CD14-positive monocyte (primary cell): Measurements from ENCODE around the gene NUP54. TPM values are rescaled to one million over a fixed set of nuclear protein-coding genes. Genes with fewer than 3 reads are reported as not detected.

Experiments
- DNase-seq, 3 donors: peaks; one replicate each; pipeline ENCODE4 v3.0.0-alpha.2; 2011 to 2022
- H2AFZ ChIP-seq: 2 replicates; pipeline ENCODE4 v1.6.0; 2012; ENCODE audit warnings: mild to moderate bottlenecking, low read depth, low read length, inconsistent platforms; ENCODE audit not compliant: insufficient read depth, poor library complexity, severe bottlenecking
- H3K27ac ChIP-seq, 2 donors: 1 replicate in 1 of 2; 2 replicates in 1 of 2; pipeline ENCODE4 v1.5.1; 2012 to 2013; ENCODE audit warnings: low read length in 2 of 2, control low read depth in 1 of 2, inconsistent platforms in 1 of 2, low read depth in 1 of 2, mild to moderate bottlenecking in 1 of 2
- H3K27me3 ChIP-seq, 2 donors: one replicate each; pipeline versions ENCODE4 v1.6.0 to v1.6.1; 2011 to 2013; ENCODE audit warnings: low read length in 2 of 2; ENCODE audit not compliant: control insufficient read depth in 2 of 2, insufficient read depth in 2 of 2
- H3K36me3 ChIP-seq, 2 donors: replicated peaks in 1 of 2; 1 replicate in 1 of 2; 2 replicates in 1 of 2; pipeline versions ENCODE4 v1.5.1 to v1.6.1; 2012 to 2013; ENCODE audit warnings: low read length in 2 of 2, control low read depth in 1 of 2, inconsistent platforms in 1 of 2, mild to moderate bottlenecking in 1 of 2; ENCODE audit not compliant: insufficient read depth in 2 of 2, control insufficient read depth in 1 of 2
- H3K4me1 ChIP-seq, 2 donors: 1 replicate in 1 of 2; 2 replicates in 1 of 2; pipeline versions ENCODE4 v1.5.1 to v1.6.1; 2012 to 2013; ENCODE audit warnings: low read length in 2 of 2, control low read depth in 1 of 2, inconsistent platforms in 1 of 2, mild to moderate bottlenecking in 1 of 2, moderate library complexity in 1 of 2; ENCODE audit not compliant: insufficient read depth in 2 of 2, control insufficient read depth in 1 of 2
- H3K4me2 ChIP-seq: replicated peaks from 2 replicates; pipeline ENCODE3; 2012; ENCODE audit warnings: low read length, moderate library complexity, mild to moderate bottlenecking; ENCODE audit not compliant: poor library complexity, severe bottlenecking; ENCODE audit errors: extremely low read depth
- H3K4me3 ChIP-seq, 3 experiments: fragments of 200-600 bp in 1 of 3; sonication (generic) in 1 of 3; replicated peaks in 1 of 3; 1 replicate in 2 of 3; 2 replicates in 1 of 3; pipeline ENCODE4 v1.5.1; 2011 to 2013; ENCODE audit warnings: low read length in 3 of 3, mild to moderate bottlenecking in 3 of 3, control low read depth in 2 of 3, low read depth in 2 of 3, inconsistent platforms in 1 of 3, moderate library complexity in 1 of 3
- H3K79me2 ChIP-seq: 2 replicates; pipeline ENCODE4 v1.6.0; 2012; ENCODE audit warnings: mild to moderate bottlenecking, control low read depth, inconsistent platforms, low read length, moderate library complexity; ENCODE audit not compliant: insufficient read depth
- H3K9ac ChIP-seq: 2 replicates; pipeline ENCODE4 v1.6.0; 2017; ENCODE audit warnings: low read length, mild to moderate bottlenecking; ENCODE audit not compliant: insufficient read depth, poor library complexity, severe bottlenecking
- H3K9me3 ChIP-seq, 2 donors: replicated peaks in 1 of 2; 1 replicate in 1 of 2; 2 replicates in 1 of 2; pipeline versions ENCODE4 v1.5.1 to v1.6.1; 2012 to 2013; ENCODE audit warnings: low read length in 2 of 2, control low read depth in 1 of 2; ENCODE audit not compliant: control insufficient read depth in 1 of 2, insufficient read depth in 1 of 2
- H4K20me1 ChIP-seq: 2 replicates; pipeline ENCODE4 v1.6.0; 2012; ENCODE audit warnings: mild to moderate bottlenecking, low read length, control low read depth, moderate library complexity; ENCODE audit not compliant: insufficient read depth
- H3K27ac Mint-ChIP-seq, 7 donors: one replicate each; pipeline ENCODE4 v1.8.0; 2020; ENCODE audit warnings: mild to moderate bottlenecking in 7 of 7, mixed read lengths in 7 of 7, moderate library complexity in 6 of 7, inconsistent platforms in 2 of 7
- H3K27me3 Mint-ChIP-seq, 3 donors: one replicate each; pipeline ENCODE4 v1.8.0; 2021 to 2022; ENCODE audit warnings: low read depth in 3 of 3, mild to moderate bottlenecking in 3 of 3, mixed read lengths in 3 of 3, moderate library complexity in 3 of 3, inconsistent platforms in 1 of 3
- H3K36me3 Mint-ChIP-seq, 2 donors: one replicate each; pipeline ENCODE4 v1.8.0; 2020; ENCODE audit warnings: mixed read lengths in 2 of 2, inconsistent platforms in 1 of 2, mild to moderate bottlenecking in 1 of 2
- H3K4me1 Mint-ChIP-seq: one replicate; pipeline ENCODE4 v1.8.0; 2020; ENCODE audit warnings: mild to moderate bottlenecking, mixed read lengths
- H3K4me3 Mint-ChIP-seq, 2 donors: one replicate each; pipeline ENCODE4 v1.8.0; 2020; ENCODE audit warnings: mild to moderate bottlenecking in 2 of 2, mixed read lengths in 2 of 2, moderate library complexity in 1 of 2
- H3K9me3 Mint-ChIP-seq, 7 donors: one replicate each; pipeline ENCODE4 v1.8.0; 2020 to 2022; ENCODE audit warnings: mixed read lengths in 7 of 7, mild to moderate bottlenecking in 6 of 7, moderate library complexity in 6 of 7, inconsistent platforms in 2 of 7
- WGBS: methylation state at CpG from one replicate; pipeline ENCODE4 v1.1.5; 2013; ENCODE audit warnings: missing lambda C conversion rate; ENCODE audit not compliant: insufficient coverage; 5-methylcytosine and 5-hydroxymethylcytosine counted together
- intact Hi-C, 2 donors: fragments of 100-400 bp; cut with micrococcal nuclease; formaldehyde crosslinking; loops; one replicate each; pipeline versions ENCODE4 v1.15.0 to v1.15.1; 2023
- polyA plus RNA-seq, 3 donors: library from polyadenylated mRNA; depleted of rRNA in 1 of 3; unstranded in 2 of 3; stranded (reverse) in 1 of 3; fragments of 300-500 nt in 2 of 3; fragments of >200 nt in 1 of 3; fragmentation: Illumina TruSeq in 2 of 3; gene quantifications; 1 replicate in 2 of 3; 2 replicates in 1 of 3; pipeline ENCODE4 v1.2.3, GENCODE V29; 2012 to 2021
- TF ChIP-seq, protein P1 (sequence below): fragments of 200-600 bp; IDR thresholded peaks from one replicate; pipeline ENCODE4 v1.8.0; 2022; ENCODE audit warnings: antibody characterized with exemption, mild to moderate bottlenecking

The NUP54 gene
- polyA plus RNA-seq, 3 donors, result 15.0 to 25.0 (median 16.2) TPM

DNA sequence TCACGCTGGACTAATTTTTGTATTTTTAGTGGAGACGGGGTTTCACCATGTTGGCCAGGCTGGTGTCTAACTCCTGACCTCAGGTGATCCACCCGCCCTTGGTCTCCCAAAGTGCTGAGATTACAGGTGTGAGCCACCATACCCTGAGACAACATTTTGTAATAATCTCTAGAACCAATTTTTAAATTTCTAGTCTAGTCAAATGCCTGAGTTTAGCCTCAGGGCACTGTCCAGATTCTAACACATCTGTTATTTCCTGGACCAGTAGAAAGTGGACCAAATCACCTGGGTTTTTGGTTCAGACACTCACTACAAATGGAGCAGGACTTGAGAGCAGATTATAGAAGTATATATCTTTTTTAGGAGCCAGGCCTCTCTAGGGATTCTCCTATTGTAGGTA lies 52.1 kb downstream of the NUP54 start:
- Histone ChIP-seq H3K9me3 (no peaks in the 10 kb centered on the region), H2AFZ (no peak overlapping the region), H3K36me3 (no peaks in the 10 kb centered on the region), H3K79me2 (no peaks in the 10 kb centered on the region), H3K4me2 (no peak overlapping the region), H3K9ac (no peak overlapping the region), H3K4me1 (no peaks in the 10 kb centered on the region), H3K27me3 (no peaks in the 10 kb centered on the region), H3K4me3 (no peak overlapping the region), H4K20me1 (no peaks in the 10 kb centered on the region), H3K27ac (no peak overlapping the region)
- no peaks in the 10 kb centered on the region for H3K4me1 Mint-ChIP-seq
- no peak overlapping the region for H3K4me3 Mint-ChIP-seq
- intact Hi-C loops, result no loop called here
- DNase-seq, result no peak
- no peak overlapping the region for H3K27ac Mint-ChIP-seq
- H3K9me3 Mint-ChIP-seq, result peaks cover 0 to 2% (median 0%) of the 10 kb centered on the region in 7 donors
- no peaks in the 10 kb centered on the region for H3K36me3 Mint-ChIP-seq
- peaks cover 2 to 10% (median 3%) of the 10 kb centered on the region in 3 donors for H3K27me3 Mint-ChIP-seq
- TF ChIP-seq, protein P1, sequence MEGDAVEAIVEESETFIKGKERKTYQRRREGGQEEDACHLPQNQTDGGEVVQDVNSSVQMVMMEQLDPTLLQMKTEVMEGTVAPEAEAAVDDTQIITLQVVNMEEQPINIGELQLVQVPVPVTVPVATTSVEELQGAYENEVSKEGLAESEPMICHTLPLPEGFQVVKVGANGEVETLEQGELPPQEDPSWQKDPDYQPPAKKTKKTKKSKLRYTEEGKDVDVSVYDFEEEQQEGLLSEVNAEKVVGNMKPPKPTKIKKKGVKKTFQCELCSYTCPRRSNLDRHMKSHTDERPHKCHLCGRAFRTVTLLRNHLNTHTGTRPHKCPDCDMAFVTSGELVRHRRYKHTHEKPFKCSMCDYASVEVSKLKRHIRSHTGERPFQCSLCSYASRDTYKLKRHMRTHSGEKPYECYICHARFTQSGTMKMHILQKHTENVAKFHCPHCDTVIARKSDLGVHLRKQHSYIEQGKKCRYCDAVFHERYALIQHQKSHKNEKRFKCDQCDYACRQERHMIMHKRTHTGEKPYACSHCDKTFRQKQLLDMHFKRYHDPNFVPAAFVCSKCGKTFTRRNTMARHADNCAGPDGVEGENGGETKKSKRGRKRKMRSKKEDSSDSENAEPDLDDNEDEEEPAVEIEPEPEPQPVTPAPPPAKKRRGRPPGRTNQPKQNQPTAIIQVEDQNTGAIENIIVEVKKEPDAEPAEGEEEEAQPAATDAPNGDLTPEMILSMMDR, result no peak
- 100% methylated on average over 3 of the region's 3 CpGs for WGBS

DNA sequence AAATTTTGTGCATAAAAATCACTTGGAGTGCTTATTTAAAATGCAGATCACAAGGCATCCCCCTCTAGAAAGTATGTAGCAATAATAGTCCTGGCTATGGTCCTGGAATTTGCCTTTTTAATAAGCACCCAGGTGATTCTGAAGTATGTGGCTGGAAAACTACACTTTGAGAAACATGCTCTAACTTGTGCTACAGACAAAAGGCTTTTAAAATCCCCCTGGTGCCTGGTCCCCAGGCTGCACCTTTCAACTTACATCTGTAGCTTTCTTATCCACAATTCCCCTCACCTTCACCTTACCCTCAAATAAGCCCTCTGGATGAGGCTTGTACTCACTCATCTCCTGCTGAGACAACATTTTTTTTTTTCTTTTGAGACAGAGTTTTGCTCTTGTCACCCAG lies 52.6 kb downstream of the NUP54 start:
- Mint-ChIP-seq H3K27me3 (peaks cover 2 to 7% (median 3%) of the 10 kb centered on the region in 3 donors), H3K4me3 (no peak overlapping the region), H3K36me3 (no peaks in the 10 kb centered on the region), H3K4me1 (peaks cover 4% of the 10 kb centered on the region), H3K9me3 (peaks cover 0 to 2% (median 0%) of the 10 kb centered on the region in 7 donors), H3K27ac (no peak overlapping the region)
- no peaks in the 10 kb centered on the region for H3K79me2 ChIP-seq
- TF ChIP-seq, protein P1, result no peak
- no peak for DNase-seq
- no peak overlapping the region for H3K4me3 ChIP-seq
- peaks cover 3 to 4% of the 10 kb centered on the region in 2 donors for H3K4me1 ChIP-seq
- no peak overlapping the region for H2AFZ ChIP-seq
- no peak overlapping the region for H3K4me2 ChIP-seq
- no peaks in the 10 kb centered on the region for H3K36me3 ChIP-seq
- H4K20me1 ChIP-seq, result no peaks in the 10 kb centered on the region
- H3K9me3 ChIP-seq, result no peaks in the 10 kb centered on the region
- H3K9ac ChIP-seq, result no peak overlapping the region
- no peaks in the 10 kb centered on the region for H3K27me3 ChIP-seq
- intact Hi-C loops, result no loop called here
- H3K27ac ChIP-seq, result no peak overlapping the region
